ENCODE results near the gene ANKRD37.

Gene ANKRD37

DNA sequence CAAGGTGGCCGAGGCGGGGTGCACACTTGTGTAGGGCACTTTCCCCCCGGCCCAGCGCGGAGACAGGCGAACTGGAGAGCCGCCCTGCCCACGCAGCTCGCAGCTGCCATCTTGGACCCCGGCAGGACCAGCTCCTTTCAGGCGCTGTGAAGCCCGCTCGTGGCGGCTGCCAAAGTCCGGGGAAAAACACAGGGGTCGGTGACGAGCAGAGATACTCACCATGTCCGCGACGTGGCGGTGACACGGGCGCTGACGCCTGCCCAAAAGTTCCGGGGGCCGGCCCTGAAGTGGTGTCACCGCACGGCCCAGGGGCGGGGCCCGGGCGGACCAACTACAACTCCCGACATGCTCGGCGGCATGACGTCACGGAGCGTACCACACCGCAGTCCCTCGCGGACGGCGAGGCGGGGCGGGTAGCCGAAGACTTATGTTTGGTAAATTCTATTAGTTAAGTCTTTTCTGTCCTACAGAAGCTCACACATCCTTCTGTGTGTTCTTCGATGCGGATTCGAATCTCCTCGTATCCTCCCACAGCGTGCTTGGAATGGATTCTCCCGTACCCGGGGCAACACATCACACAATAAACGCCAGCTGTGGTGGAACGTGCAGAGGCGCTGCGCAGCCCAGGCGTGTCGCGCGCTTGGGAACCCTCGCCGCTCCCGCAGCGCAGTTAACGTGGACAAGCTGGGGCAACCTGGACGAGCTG is 29.2 kb downstream of the ANKRD37 start, which contains the start of gene UFSP2:
UFSP2 (minus strand) TSS at position 318 of the 706 bp plus-strand sequence; CDS start at position 222, 96 bp downstream.
- DNase-seq: peak; percentile 97

DNA sequence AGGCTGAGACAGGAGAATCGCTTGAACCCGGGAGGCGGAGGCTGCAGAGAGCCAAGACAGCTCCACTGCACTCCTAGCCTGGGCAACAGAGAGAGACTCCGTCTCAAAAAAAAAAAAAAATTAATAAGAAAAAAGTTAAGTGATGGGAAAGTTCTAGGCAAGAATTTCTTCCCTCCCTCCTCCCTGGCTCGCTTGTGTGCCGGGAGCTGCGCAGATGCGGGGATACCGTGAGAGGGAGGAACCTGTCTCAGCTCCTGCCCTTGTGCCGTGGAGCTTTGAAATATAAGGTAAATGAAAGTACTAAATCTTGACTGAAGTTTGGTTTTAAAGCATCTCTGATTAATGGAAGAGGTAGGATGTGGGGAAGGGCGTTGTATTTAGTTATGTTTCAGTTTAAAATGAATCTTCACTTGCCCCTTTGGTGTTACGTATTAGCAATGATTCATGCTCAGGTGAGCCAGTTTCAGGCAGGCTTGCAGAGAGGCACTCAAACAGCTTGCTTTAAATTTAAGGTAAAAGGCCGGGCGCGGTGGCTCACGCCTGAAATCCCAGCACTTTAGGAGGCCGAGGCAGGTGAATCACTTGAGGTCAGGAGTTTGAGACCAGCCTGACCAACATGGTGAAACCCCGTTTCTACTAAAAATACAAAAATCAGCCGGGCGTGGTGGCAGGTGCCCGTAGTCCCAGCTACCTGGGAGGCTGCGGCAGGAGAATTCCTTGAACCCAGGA is 30.5 kb downstream of the ANKRD37 start:
- no peak for DNase-seq

DNA sequence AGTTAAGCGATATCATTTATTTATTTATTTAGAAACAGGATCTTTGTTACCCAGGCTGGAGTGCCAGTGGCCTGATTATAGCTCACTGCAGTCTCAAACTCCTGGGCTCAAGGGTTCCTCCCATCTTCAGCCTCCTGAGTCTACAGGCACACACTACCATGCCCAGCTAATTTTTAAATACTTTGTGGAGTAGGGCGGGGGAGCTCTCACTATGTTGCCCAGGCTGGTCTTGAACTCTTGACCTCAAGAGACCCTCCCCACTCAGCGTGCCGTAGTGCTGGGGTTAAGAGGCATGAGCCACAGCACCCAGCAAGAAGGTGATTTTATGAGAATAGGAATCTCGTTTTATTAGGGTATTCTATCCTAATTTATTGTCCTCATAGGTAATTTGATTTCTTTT is 33.0 kb downstream of the ANKRD37 start:
- DNase-seq: no peak

DNA sequence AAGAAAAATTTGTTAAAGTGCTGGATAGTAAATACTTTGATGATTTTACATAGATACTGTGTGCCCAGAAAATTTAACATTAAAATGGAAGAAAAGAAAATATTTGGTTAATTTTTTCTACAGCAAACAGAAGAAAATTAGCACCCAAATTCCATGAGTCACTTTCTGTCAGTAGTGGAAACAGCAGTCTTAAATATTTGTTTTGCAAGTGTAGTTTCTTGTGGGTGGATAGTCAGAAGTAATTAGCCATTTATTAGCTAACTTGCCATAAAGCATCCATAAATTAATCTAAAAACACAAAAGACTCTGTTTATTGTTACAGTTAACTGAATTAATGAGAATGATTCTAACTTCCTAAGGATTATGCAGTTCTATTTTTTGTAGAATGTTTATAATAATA is 38.8 kb downstream of the ANKRD37 start:
- DNase-seq: no peak

DNA sequence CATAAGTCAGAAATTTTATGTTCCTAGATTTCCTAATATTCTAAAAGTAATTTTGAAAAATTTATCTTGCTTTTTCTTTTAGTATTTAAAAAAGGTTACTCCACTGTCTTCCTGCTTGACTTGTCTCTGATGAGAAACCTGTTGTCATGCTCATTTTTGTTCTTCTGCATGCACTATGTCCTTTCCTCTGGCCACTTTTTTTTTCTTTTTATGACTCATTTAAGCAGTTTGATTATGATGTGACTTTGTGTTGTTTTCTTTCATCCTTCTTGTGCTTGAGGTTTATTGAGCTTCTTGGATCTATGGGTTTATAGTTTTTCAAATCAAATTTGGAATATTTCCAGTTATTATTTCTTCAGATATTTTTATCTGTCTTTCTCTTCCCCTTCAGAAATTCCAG is 41.2 kb downstream of the ANKRD37 start:
- DNase-seq: no peak

DNA sequence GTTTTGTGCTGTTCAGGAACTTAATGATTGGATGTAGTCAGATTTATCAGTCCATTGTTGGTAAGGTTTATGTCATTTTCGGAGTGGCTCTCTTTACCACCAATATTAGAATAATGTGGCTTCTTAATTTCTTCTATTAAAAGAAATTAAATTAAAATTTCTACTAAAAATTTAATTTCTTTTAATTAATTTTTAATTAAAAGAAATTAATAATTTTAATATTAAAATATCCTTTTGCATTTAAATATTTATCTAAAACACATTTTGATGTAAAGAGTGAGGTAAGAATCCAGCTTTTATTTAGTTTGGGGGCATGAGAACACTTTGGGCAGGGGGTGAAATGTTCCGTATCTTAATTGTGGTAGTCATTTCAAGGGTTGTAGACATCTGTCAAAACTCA is 44.8 kb downstream of the ANKRD37 start:
- DNase-seq: no peak

DNA sequence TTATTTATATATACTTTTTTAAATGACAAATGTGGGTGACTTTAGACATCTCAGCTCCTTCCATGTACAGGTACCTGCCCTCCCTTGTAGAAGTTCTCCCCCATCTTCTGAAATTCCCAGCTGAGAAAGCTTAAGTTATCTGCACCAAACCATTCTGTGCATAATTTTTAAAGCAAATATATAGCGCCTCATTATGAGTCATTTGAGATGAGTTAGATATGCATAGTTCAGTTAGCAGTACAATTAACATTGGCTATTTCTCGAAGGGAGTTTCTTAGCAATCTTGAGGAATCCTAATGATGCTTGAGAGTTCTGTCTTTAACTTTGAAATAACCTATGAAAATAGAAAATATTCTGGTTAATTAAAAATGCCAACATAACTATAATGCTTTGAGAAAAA is 48.6 kb downstream of the ANKRD37 start:
- no peak for DNase-seq

Measured in activated CD8-positive, alpha-beta memory T cell treated with anti-CD3 and anti-CD28 coated beads, Interleukin-2, amount 50 U/mL, for 48 hours (primary cell).